PFSK-1 (cell line): Measurements from ENCODE around the gene ALDH18A1.

Experiments used
- FOXP2 ChIP-seq: optimal IDR thresholded peaks from 2 replicates; pipeline ENCODE3; 2011; ENCODE audit warnings: borderline replicate concordance, control low read depth, inconsistent platforms; ENCODE audit not compliant: insufficient read depth; ENCODE audit errors: extremely low read length, extremely low read depth
- POLR2AphosphoS5 ChIP-seq: IDR thresholded peaks from 2 replicates; pipeline ENCODE4 v1.6.1; 2012; ENCODE audit warnings: low read depth, mild to moderate bottlenecking, control low read depth, low read length, moderate library complexity
- SIN3A ChIP-seq: IDR thresholded peaks from 2 replicates; pipeline ENCODE4 v1.6.1; 2012; ENCODE audit warnings: mild to moderate bottlenecking, low read length, moderate library complexity, borderline replicate concordance; ENCODE audit not compliant: insufficient read depth
- TAF1 ChIP-seq: IDR thresholded peaks from 2 replicates; pipeline ENCODE4 v1.6.1; 2012; ENCODE audit warnings: low read length, control low read depth, borderline replicate concordance; ENCODE audit not compliant: insufficient read depth
- TF ChIP-seq, protein P1 (sequence below), 2 experiments: IDR thresholded peaks; 2 replicates each; pipeline versions ENCODE4 v1.6.1 to v1.8.0; 2011 to 2012; ENCODE audit warnings: low read depth in 2 of 2, low read length in 2 of 2, control low read depth in 1 of 2, inconsistent platforms in 1 of 2, mild to moderate bottlenecking in 1 of 2, moderate library complexity in 1 of 2; ENCODE audit not compliant: insufficient read depth in 1 of 2

ALDH18A1 gene

DNA sequence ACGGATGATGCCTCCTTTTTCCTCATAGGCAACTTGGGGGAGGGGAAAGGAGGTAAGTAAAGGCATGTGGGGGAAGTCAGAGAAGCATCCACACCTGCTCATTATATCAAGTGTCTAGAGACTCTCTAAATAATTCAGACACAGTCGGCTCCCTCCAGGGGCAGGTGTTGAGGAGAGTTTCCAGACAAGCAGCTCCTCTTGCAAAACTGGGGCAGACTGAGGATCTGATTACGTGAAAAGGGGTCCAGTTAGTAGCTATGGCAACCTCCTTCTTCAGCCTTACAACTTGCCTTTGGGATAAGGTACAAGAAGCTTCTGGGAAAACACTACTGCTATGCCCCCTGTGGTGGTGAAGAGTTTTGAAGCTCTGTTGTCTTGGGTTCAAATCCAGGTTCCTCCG lies 56.4 kb downstream of the ALDH18A1 start:
- TF ChIP-seq SIN3A (no peak), POLR2AphosphoS5 (no peak), FOXP2 (no peak), TAF1 (no peak)
- TF ChIP-seq, protein P1, sequence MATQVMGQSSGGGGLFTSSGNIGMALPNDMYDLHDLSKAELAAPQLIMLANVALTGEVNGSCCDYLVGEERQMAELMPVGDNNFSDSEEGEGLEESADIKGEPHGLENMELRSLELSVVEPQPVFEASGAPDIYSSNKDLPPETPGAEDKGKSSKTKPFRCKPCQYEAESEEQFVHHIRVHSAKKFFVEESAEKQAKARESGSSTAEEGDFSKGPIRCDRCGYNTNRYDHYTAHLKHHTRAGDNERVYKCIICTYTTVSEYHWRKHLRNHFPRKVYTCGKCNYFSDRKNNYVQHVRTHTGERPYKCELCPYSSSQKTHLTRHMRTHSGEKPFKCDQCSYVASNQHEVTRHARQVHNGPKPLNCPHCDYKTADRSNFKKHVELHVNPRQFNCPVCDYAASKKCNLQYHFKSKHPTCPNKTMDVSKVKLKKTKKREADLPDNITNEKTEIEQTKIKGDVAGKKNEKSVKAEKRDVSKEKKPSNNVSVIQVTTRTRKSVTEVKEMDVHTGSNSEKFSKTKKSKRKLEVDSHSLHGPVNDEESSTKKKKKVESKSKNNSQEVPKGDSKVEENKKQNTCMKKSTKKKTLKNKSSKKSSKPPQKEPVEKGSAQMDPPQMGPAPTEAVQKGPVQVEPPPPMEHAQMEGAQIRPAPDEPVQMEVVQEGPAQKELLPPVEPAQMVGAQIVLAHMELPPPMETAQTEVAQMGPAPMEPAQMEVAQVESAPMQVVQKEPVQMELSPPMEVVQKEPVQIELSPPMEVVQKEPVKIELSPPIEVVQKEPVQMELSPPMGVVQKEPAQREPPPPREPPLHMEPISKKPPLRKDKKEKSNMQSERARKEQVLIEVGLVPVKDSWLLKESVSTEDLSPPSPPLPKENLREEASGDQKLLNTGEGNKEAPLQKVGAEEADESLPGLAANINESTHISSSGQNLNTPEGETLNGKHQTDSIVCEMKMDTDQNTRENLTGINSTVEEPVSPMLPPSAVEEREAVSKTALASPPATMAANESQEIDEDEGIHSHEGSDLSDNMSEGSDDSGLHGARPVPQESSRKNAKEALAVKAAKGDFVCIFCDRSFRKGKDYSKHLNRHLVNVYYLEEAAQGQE (IDR thresholded peaks at IDR 0.05; ENCODE audit: insufficient read depth in 1 of 2, low read depth in 2 of 2, low read length in 2 of 2) = no peak

DNA sequence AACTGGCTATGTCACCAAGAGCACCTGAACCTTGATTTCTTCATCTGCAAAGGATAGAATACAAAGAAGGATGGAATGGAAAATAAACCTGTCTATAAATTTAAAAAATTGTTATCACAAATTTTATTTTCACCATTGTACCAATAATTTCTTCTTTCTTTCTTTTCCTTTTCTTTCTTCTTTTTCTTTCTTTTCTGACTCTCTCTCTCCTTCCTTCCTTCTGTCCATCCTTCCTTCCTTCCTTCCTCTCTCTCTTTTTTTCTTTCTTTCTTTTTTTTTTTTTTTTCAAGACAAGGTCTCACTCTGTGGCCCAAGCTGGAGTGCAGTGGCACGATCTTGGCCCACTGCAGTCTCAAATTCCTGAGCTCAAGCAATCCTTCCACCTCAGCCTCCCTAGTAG lies 58.7 kb downstream of the ALDH18A1 start:
- TF ChIP-seq POLR2AphosphoS5 (no peak), SIN3A (no peak), FOXP2 (no peak), TAF1 (no peak)
- TF ChIP-seq, protein P1 (IDR thresholded peaks at IDR 0.05; ENCODE audit: insufficient read depth in 1 of 2, low read depth in 2 of 2, low read length in 2 of 2) = no peak

DNA sequence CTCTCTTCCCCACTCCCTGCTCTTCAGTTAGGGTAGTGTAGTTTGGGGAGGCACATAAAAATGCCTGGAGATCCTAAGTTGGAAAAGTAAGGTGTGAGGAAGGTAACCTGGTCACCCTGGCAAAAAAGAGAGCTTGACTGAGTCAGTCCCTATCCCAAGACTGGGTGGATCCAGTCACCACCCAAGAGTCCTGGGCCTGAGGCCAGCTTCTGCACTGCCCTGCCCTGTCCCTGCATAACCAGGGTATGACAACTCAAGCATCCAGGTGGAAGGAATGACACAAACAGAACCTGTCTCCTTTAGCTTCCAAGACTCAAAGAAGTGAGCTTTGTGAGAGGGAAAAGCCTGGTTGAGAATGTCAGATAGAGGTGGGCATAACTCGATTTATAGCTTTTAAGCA lies 68.5 kb downstream of the ALDH18A1 start:
- TF ChIP-seq TAF1 (no peak), FOXP2 (no peak), POLR2AphosphoS5 (no peak)
- TF ChIP-seq, protein P1 (IDR thresholded peaks at IDR 0.05; ENCODE audit: insufficient read depth in 1 of 2, low read depth in 2 of 2, low read length in 2 of 2) = no peak

DNA sequence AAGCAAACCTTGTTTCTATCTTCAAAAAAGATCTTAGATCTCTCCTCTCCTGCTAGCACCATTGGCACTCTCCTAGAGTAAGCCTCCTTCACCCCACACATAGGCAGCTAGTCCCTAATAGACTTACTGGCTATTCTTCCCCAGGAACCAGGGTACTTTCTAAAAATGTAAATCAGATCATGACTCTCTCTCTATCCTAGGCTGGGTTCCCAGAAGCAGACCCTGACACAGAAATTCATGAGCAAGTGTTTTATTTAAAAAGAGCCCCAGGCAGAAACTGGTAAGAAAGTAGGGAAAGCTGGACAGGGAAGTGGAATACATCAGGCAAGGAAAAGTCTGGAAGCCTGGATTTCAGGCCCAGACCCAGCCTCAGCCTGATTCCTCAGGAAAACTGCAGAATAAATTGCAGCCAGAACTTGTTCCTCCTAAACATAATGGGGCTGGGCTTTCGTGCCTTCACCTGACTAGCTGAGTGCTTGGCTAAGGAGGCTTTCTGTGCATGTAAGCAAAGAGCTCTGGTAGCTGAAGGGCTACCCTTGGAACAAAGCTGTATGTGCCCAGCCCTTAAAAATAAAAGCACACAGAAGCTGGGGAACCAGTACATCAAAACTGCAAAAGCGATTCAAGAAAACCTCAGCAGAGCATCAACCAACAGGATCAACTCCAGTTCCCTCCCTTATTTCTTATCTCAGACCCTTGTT lies 76.5 kb downstream of the ALDH18A1 start:
- TF ChIP-seq FOXP2 (no peak), SIN3A (no peak), TAF1 (no peak), POLR2AphosphoS5 (no peak)
- TF ChIP-seq, protein P1 (IDR thresholded peaks at IDR 0.05; ENCODE audit: insufficient read depth in 1 of 2, low read depth in 2 of 2, low read length in 2 of 2) = no peak

DNA sequence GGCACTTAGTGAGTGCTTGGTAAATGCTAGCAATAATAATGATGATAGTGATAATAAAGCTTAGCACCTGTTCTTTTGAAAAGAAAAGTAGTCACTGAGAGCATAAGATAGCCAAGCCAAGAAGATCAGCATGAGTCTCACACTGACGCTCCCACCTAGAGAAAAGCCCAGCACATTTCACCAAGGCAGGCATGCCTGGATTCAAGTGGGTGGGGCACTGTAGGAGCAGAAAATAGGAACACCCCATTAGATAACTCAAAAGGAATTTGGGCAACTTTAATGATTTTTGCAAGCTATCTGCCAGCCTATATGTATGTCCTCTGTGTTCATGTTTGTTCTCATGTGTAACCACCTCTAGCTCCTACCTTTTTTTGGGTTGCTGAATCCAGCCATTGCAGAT lies 77.2 kb downstream of the ALDH18A1 start:
- TF ChIP-seq FOXP2 = no peak
- no peak for TF ChIP-seq TAF1
- TF ChIP-seq POLR2AphosphoS5 = no peak
- TF ChIP-seq SIN3A = no peak
- TF ChIP-seq, protein P1 (IDR thresholded peaks at IDR 0.05; ENCODE audit: insufficient read depth in 1 of 2, low read depth in 2 of 2, low read length in 2 of 2) = no peak
